HG02885 (cell line): Measurements from ENCODE around the gene CACNA1B.
"Not testable (repeated sequence)": the region's sequence is repeated elsewhere in the genome, so short reads cannot be mapped to it uniquely, and the experiment has no call there.

Source experiments
- ATAC-seq: cut with Tn5 transposase; IDR thresholded peaks from one replicate; pipeline ENCODE4 v1.9.1; 2021; ENCODE audit warnings: mild to moderate bottlenecking; ENCODE audit not compliant: unreplicated experiment, poor library complexity

The CACNA1B gene

DNA sequence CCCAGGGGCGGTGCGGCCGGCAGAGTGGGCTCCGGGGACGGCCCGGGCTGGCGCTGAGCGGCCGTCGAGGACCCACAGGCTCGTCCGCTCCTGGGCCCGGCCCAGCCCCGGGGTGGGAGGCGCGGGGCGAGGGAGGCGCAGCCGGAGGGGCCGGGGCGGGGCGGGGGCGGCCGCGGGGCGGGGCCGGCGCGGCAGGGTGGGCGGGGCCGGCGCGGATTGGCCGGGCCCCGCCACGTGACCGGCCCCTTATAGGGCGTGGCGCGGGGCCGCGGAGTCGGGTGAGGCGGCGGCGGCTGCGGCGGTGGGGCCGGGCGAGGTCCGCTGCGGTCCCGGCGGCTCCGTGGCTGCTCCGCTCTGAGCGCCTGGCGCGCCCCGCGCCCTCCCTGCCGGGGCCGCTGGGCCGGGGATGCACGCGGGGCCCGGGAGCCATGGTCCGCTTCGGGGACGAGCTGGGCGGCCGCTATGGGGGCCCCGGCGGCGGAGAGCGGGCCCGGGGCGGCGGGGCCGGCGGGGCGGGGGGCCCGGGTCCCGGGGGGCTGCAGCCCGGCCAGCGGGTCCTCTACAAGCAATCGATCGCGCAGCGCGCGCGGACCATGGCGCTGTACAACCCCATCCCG, at the start of gene CACNA1B:
TSS of gene CACNA1B (plus strand) at position 277 of the 617 bp plus-strand sequence. CDS start at position 429, 152 bp downstream.
- ATAC-seq: not testable (repeated sequence)

- ATAC-seq: no peak
These were observed 49.6 kb upstream of the CACNA1B start for GRCh38 chr9:137827908-137828526.

GRCh38 chr9:137828527-137829259, 48.9 kb upstream of the CACNA1B start:
- ATAC-seq: no peak

DNA sequence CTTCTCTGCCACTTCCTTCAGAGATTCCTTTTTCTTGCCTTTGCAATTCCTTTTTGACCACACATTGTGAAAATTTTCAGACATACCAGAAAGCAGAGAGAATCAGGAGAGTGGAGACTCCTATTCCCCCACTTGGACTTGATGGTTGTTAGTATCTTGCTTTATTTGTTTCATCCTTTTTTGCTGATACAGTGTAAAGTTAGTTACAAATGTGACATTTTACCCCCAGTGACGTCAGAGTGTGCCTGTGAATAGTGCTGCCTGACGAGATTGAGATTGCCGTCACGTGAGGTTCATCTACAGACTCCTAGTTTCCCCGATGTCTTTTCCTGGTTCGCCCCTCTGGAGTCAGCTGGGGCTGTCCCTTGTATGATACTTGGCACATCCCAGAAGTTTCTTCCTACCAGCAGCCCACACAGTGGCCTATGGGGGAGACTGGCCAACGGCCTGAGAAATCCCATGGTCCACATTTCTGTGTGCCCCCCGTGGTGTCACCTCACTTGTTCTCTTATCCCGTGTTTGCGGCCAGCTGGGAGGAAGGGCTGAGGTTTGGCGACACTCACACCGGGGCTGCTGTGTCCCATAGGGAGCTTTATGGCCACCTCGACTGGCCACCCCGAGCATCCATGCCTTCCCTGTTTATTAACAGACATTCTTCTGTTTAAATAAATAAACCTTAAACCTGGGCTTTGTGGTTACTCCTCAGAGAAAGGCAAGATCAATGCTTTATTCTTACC, 48.2 kb upstream of the CACNA1B start:
- ATAC-seq: no peak

DNA sequence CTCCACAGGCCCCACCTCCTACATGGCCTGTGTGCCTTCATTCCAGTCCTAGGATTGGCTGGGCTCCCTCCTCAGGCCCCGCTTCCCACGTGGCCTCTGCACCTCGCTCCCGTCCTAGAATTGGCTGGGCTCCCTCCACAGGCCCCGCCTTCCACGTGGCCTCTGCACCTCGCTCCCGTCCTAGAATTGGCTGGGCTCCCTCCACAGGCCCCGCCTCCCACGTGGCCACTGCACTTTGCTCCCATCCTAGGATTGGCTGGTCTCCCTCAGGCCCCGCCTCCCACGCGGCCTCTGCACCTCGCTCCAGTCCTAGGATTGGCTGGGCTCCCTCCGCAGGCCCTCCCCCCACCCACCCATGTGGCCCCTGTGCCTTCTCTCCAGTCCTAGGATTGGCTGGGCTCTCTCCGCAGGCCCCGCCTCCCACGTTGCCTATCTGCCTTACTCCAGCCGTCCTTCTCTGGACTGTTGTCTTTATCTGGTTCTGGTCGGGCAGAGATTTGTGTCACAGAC, 45.3 kb upstream of the CACNA1B start:
- no peak for ATAC-seq

- ATAC-seq: no peak
These were observed 44.6 kb upstream of the CACNA1B start for GRCh38 chr9:137832830-137833590.

GRCh38 chr9:137833721-137834613, 43.6 kb upstream of the CACNA1B start:
- ATAC-seq: no peak

GRCh38 chr9:137834846-137835546, 42.6 kb upstream of the CACNA1B start:
- no peak for ATAC-seq

DNA sequence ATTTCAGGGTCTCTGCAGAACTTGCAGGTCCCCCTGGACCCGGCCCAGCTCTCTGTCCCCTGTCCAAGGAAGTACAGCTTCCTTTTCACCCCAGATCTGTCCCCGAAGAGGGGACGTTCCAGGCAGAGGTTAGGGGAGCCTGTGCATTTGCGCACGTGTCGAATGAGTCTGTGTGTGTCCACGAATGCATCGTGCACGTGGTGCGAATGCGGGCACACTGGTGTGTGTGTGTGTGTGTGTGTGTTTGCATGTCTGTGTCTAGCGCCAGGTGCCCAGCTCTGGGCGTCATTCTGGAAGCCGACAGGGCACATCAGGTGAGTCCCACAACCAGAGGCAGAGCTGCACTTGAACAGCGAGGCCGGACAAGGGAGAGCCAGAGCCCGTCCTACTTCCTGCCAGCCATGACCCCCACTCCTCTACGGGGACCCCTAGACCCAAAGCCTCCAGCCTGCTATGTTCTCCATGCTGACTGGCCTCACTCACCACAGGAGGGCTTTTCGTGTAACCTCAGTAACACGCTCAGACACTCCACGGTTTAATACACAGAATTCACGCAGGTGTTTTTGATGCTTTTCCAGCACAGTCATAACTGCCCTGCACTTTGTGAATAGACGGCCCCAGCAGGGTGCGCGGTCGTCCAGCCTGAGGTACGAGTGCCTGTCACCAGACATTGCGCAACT, 41.3 kb upstream of the CACNA1B start:
- no peak for ATAC-seq

DNA sequence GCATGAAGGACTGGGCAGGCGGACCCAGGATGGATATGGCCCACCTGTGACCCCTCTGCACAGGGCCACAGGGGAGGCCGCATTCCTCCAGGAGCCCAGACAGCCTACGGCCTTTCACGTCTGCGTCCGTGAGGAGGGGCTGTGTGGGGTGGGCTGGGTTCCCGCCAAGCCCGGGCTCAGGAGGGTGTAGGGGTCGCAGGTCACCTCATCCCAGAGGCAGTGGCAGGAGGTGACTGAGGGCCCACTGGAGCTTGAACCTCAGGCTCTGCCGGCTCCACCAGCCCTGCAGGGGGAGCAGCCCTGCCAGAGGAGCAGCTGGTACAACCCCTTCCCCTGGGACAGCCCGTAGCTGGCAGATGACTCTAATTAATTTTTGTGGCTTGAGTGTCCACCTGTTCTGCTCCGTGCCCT, 40.7 kb upstream of the CACNA1B start:
- ATAC-seq: no peak

GRCh38 chr9:137837345-137838278, 40.0 kb upstream of the CACNA1B start:
- no peak for ATAC-seq

DNA sequence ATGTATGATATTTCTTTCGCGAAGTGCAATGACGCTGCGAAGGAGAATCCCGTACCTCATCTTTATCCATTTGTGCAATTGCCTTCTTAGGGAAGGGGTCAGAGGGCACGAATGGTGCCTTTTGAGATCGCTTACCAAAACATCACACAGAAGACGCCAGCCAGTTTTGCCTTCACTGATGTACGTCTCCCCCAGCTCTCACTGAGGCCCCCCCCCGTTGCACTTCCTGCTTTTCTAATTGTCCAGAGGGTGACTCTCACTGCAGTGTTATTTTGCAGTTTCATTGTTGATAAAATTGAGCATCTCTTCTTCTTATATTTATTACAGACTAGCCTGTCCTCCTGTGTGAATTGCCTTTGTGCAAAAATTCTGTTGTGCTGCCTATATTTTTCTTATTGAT, 39.0 kb upstream of the CACNA1B start:
- no peak for ATAC-seq

DNA sequence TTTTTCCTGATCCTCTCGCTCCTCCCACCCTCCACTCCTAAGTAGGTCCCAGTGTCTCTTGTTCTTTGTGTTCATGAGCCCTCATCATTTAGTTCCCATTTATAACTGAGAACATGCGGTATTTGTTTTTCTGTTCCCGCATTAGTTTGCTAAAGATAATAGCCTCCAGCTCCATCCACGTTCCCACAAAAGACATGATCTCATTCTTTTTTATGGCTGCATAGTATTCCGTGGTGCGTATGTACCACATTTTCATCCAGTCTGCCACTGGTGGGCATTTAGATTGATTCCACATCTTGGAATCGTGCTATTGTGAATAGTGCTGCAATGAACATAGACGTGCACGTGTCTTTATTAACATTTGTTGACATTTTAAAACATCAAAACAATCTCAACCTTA, 34.2 kb upstream of the CACNA1B start:
- ATAC-seq: no peak

GRCh38 chr9:137851516-137852267, 25.9 kb upstream of the CACNA1B start:
- no peak for ATAC-seq

DNA sequence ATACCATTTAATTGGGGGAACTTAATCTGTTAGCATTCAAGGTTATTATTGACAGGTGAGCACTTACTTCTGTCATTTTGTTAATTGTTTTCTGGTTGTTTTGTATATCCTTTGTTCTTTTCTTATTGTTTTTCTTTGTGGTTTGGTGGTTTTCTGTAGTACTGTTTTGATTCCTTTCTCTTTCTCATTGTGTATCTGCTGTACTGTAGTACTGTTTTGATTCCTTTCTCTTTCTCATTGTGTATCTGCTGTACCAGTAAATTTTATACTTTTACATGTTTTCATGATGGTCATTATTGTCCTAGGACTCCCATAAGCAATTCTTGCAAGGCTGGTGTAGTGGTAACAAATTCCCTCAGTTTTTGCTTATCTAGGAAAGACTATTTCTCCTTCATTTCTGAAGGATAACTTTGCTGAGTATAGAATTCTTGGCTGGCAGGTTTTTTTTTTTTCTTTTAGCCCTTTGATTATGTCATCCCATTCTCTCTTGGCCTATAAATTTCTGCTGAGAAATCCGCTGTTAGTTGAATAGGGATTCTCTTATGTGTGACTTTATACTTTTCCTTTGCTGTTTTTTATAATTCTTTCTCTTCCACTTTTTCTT, 24.1 kb upstream of the CACNA1B start:
- ATAC-seq: no peak

DNA sequence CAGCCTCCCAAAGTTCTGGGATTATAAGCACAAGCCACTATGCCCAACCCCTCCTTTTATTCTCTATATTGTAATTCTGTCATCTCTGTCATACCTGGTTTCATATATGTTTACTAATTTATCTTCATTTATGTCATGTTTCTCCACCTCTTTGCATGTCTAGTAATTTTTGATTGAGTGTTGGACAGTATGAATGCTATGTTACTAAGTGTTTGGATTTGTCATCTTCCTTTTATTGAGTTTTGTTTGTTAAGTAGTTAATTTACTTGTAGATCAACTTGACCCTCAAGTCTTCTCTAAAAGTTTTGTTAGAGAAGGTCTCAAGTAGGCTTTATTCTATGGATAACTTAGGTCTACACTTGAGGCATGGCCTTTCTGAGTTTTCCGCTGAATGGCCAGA, 17.2 kb upstream of the CACNA1B start:
- no peak for ATAC-seq
